Thyroid gland (tissue), 4 donors: Measurements from ENCODE around the gene SFXN2.

ENCODE experiments used
- CTCF ChIP-seq, 6 experiments: fragments of 200-600 bp in 3 of 6; fragments of 450-650 bp in 3 of 6; sonication (generic) in 3 of 6; IDR thresholded peaks; one replicate each; pipeline ENCODE4 v1.5.1; 2016 to 2019; ENCODE audit warnings: antibody characterized with exemption in 6 of 6, mild to moderate bottlenecking in 2 of 6, inconsistent platforms in 1 of 6, moderate library complexity in 1 of 6
- POLR2A ChIP-seq, 2 donors: fragments of 450-650 bp; IDR thresholded peaks; one replicate each; pipeline ENCODE4 v1.6.1; 2017; ENCODE audit warnings: antibody characterized with exemption in 2 of 2, mild to moderate bottlenecking in 2 of 2, moderate library complexity in 1 of 2

GRCh38 chr10:102721954-102722353 lies 7.5 kb downstream of the SFXN2 start:
- TF ChIP-seq POLR2A (IDR thresholded peaks at IDR 0.05) = no peak
- TF ChIP-seq CTCF (IDR thresholded peaks at IDR 0.05) = no peak
